HepG2 (cell line): ENCODE results near the gene ELL. TPM values are rescaled to one million over a fixed set of nuclear protein-coding genes. Genes with fewer than 3 reads are reported as not detected.

Experiments
- GMEB1 ChIP-seq: sonication (generic); formaldehyde crosslinking; IDR thresholded peaks from 2 replicates; pipeline ENCODE4 v1.5.1; 2020; ENCODE audit warnings: missing genetic modification reagents, mild to moderate bottlenecking, borderline replicate concordance
- KDM2A ChIP-seq: sonication (generic); formaldehyde crosslinking; IDR thresholded peaks from 2 replicates; pipeline ENCODE4 v1.4.0; 2020; ENCODE audit warnings: low read depth, missing genetic modification reagents, borderline replicate concordance
- KLF6 ChIP-seq: IDR thresholded peaks from 2 replicates; pipeline ENCODE4 v1.8.0; 2016; ENCODE audit warnings: missing biosample characterization, missing genetic modification reagents
- LRRFIP1 ChIP-seq: sonication (generic); formaldehyde crosslinking; conservative IDR thresholded peaks from 2 replicates; pipeline ENCODE4 v1.4.0; 2020; ENCODE audit warnings: missing genetic modification reagents
- MAFK ChIP-seq, 2 experiments: IDR thresholded peaks in 1 of 2; conservative IDR thresholded peaks in 1 of 2; 2 replicates each; pipeline ENCODE4 v1.6.1; 2011; ENCODE audit warnings: improper control_type of control experiment in 2 of 2, low read length in 2 of 2
- MTF2 ChIP-seq: sonication (generic); formaldehyde crosslinking; IDR thresholded peaks from 2 replicates; pipeline ENCODE4 v1.5.0; 2020; ENCODE audit warnings: missing genetic modification reagents, borderline replicate concordance
- PATZ1 ChIP-seq: sonication (generic); formaldehyde crosslinking; IDR thresholded peaks from 2 replicates; pipeline ENCODE4 v1.4.0; 2020; ENCODE audit warnings: missing genetic modification reagents
- PTBP1 ChIP-seq: fragments of 200-400 bp; formaldehyde crosslinking; IDR thresholded peaks from 2 replicates; pipeline ENCODE4 v1.6.1; 2018; ENCODE audit warnings: low read length, low read depth; ENCODE audit not compliant: poor library complexity, severe bottlenecking
- ZBTB21 ChIP-seq: sonication (generic); formaldehyde crosslinking; IDR thresholded peaks from 2 replicates; pipeline ENCODE4 v1.4.0; 2020; ENCODE audit warnings: missing genetic modification reagents
- ZNF510 ChIP-seq: sonication (generic); formaldehyde crosslinking; IDR thresholded peaks from 2 replicates; pipeline ENCODE4 v1.4.0; 2020; ENCODE audit warnings: low read depth, mild to moderate bottlenecking, missing genetic modification reagents
- ZNF546 ChIP-seq: sonication (generic); formaldehyde crosslinking; conservative IDR thresholded peaks from 2 replicates; pipeline ENCODE4 v1.8.1; 2023; ENCODE audit warnings: mild to moderate bottlenecking, missing genetic modification reagents
- ZNF580 ChIP-seq: IDR thresholded peaks from 2 replicates; pipeline ENCODE4 v1.6.1; 2016; ENCODE audit warnings: low read depth, borderline replicate concordance
- ZNF761 ChIP-seq: sonication (generic); formaldehyde crosslinking; conservative IDR thresholded peaks from 2 replicates; pipeline ENCODE4 v1.4.0; 2020; ENCODE audit warnings: mild to moderate bottlenecking, missing genetic modification reagents
- ZNF775 ChIP-seq: sonication (generic); formaldehyde crosslinking; IDR thresholded peaks from 2 replicates; pipeline ENCODE4 v1.4.0; 2020; ENCODE audit warnings: missing genetic modification reagents, mild to moderate bottlenecking, moderate library complexity, borderline replicate concordance
- ZNF878 ChIP-seq: sonication (generic); formaldehyde crosslinking; IDR thresholded peaks from 2 replicates; pipeline ENCODE4 v1.8.1; 2023; ENCODE audit warnings: mild to moderate bottlenecking, missing genetic modification reagents, moderate library complexity
- ZNF879 ChIP-seq: sonication (generic); formaldehyde crosslinking; IDR thresholded peaks from 2 replicates; pipeline ENCODE4 v1.8.1; 2023; ENCODE audit warnings: missing genetic modification reagents
- polyA plus RNA-seq, 8 experiments: library from polyadenylated mRNA; depleted of rRNA in 3 of 8; stranded (reverse) in 7 of 8; unstranded in 1 of 8; fragments of >200 nt; fragmentation: Illumina TruSeq in 4 of 8; extraction: Trizol in 4 of 8; gene quantifications; 2 replicates each; pipeline versions ENCODE4 v1.2.1 to v1.2.3, GENCODE V29; 2011 to 2016; ENCODE audit warnings: low read depth in 4 of 8, missing spikeins in 1 of 8, mixed read lengths in 1 of 8; ENCODE audit not compliant: insufficient read depth in 1 of 8
- total RNA-seq, 5 experiments: library from RNA; depleted of rRNA; stranded (reverse); fragments of >200 nt; fragmentation: Illumina TruSeq; extraction: Trizol; gene quantifications; 2 replicates each; pipeline ENCODE4 v1.2.3, GENCODE V29; 2016; ENCODE audit warnings: low read depth in 1 of 5
- TF ChIP-seq, protein P1 (sequence below): sonication (generic); formaldehyde crosslinking; IDR thresholded peaks from 2 replicates; pipeline ENCODE4 v1.4.0; 2020; ENCODE audit warnings: low read depth, mild to moderate bottlenecking, missing genetic modification reagents
- TF ChIP-seq, protein P2 (sequence below): sonication (generic); formaldehyde crosslinking; IDR thresholded peaks from 2 replicates; pipeline ENCODE4 v1.4.0; 2020; ENCODE audit warnings: missing genetic modification reagents
- TF ChIP-seq, protein P3 (sequence below): sonication (generic); formaldehyde crosslinking; IDR thresholded peaks from 2 replicates; pipeline ENCODE4 v1.5.0; 2020; ENCODE audit warnings: missing genetic modification reagents

ELL gene
- total and polyA plus RNA-seq, 2 of the 13 experiments (the other 11 are each of a cell fraction or from before 2014, with no cell fraction given) = 3.7 to 5.4 TPM

- no peak for TF ChIP-seq MAFK (conservative IDR thresholded peaks at IDR 0.05 in 1 of 2, IDR thresholded peaks at IDR 0.05 in 1 of 2; ENCODE audit: low read length in 2 of 2)
- TF ChIP-seq GMEB1 (CRISPR knock-in tag) = 0 out of 2 replicates have a peak, but pooled peaks have one; percentile 9
- no peak for TF ChIP-seq ZNF761
- TF ChIP-seq KDM2A (CRISPR knock-in tag) = peak; percentile 30; the same call in 1 of the 2 replicates
- no peak for TF ChIP-seq ZNF510 (CRISPR knock-in tag)
- no peak for TF ChIP-seq MTF2
- TF ChIP-seq ZNF879 (CRISPR knock-in tag) = no peak
- TF ChIP-seq ZBTB21 = no peak
- TF ChIP-seq LRRFIP1 (CRISPR knock-in tag) = no peak
- TF ChIP-seq, protein P1, sequence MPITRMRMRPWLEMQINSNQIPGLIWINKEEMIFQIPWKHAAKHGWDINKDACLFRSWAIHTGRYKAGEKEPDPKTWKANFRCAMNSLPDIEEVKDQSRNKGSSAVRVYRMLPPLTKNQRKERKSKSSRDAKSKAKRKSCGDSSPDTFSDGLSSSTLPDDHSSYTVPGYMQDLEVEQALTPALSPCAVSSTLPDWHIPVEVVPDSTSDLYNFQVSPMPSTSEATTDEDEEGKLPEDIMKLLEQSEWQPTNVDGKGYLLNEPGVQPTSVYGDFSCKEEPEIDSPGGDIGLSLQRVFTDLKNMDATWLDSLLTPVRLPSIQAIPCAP (CRISPR knock-in tag) = no peak
- TF ChIP-seq ZNF775 (CRISPR knock-in tag) = no peak
- TF ChIP-seq, protein P2, sequence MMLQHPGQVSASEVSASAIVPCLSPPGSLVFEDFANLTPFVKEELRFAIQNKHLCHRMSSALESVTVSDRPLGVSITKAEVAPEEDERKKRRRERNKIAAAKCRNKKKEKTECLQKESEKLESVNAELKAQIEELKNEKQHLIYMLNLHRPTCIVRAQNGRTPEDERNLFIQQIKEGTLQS (CRISPR knock-in tag) = no peak
- no peak; the same call in 1 of the 2 replicates for TF ChIP-seq ZNF580 (CRISPR knock-in tag)
- no peak for TF ChIP-seq PATZ1 (CRISPR knock-in tag)
- no peak for TF ChIP-seq PTBP1
- no peak for TF ChIP-seq ZNF546 (CRISPR knock-in tag)
- TF ChIP-seq, protein P3, sequence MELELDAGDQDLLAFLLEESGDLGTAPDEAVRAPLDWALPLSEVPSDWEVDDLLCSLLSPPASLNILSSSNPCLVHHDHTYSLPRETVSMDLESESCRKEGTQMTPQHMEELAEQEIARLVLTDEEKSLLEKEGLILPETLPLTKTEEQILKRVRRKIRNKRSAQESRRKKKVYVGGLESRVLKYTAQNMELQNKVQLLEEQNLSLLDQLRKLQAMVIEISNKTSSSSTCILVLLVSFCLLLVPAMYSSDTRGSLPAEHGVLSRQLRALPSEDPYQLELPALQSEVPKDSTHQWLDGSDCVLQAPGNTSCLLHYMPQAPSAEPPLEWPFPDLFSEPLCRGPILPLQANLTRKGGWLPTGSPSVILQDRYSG (CRISPR knock-in tag) = no peak
- TF ChIP-seq ZNF878 (CRISPR knock-in tag) = no peak
- TF ChIP-seq KLF6 (CRISPR knock-in tag) = peak; percentile 52; the same call in 1 of the 2 replicates
Observed at GRCh38 chr19:18437491-18438330, 84.2 kb downstream of the ELL start, which contains the start of gene ISYNA1 (continued).
